Right lobe of liver (tissue), 4 donors: Measurements from ENCODE around the gene NPAT.

ENCODE experiments used
- CTCF ChIP-seq, 4 donors: fragments of 200-600 bp in 3 of 4; fragments of 450-650 bp in 1 of 4; IDR thresholded peaks; one replicate each; pipeline versions ENCODE4 v1.5.1 to v1.8.0; 2016 to 2022; ENCODE audit warnings: antibody characterized with exemption in 4 of 4, mild to moderate bottlenecking in 2 of 4
- POLR2A ChIP-seq: fragments of 450-650 bp; IDR thresholded peaks from one replicate; pipeline ENCODE4 v1.6.1; 2017; ENCODE audit warnings: antibody characterized with exemption, mild to moderate bottlenecking
- donor health status: DM: no; HTN: no; CAD: no.
- donor health status: DM: no; HTN: no; CAD: no.
- donor health status: DM: no; HTN: yes; CAD: no.

GRCh38 chr11:108193725-108194124, 28.7 kb downstream of the NPAT start:
- TF ChIP-seq CTCF (IDR thresholded peaks at IDR 0.05), result no peak
- TF ChIP-seq POLR2A, result no peak
